Measurements from ENCODE around the gene SLC27A5.

DNA sequence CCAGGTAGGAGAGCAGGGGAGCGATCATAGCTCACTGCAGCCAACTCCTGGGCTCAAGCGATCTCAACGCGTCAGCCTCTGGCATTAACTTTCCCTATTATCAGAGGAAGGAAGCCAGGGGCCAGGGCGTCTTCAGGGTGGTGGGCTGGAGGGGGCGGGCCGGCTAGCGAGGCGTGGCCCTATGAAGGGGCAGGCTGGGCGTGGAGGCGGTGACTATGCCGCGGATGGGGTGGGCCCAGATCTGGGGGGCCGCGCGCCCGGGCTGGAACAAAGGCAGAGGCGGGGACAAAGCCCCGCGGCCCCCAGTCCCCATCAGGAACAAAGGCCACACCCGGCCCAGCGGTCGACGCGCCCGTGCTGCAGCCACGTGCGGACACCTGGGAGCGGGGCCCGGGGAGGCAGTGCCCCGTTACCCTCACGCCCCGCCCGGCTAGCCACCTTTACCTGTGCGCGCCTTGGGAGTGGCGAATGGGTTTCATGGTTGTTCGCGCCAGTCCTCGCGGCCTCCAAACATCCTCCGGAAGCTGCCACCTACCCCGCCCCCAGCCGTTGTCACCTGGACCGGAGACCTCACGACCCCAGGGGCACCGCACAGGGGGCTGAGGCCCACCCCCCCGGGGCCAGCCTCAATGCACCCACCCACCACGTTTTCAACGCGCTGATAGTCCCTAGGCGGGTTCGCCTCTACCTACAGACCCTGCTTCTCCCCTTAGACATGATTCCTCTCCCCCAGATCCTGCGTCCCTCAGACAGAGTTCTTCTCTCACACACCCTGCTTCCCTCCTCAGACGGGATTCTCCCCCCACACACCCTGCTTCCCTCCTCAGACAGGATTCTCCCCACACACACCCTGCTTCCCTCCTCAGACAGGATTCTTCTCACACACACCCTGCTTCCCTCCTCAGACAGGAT is 26.7 kb upstream of the SLC27A5 start:
- TF ChIP-seq, protein P1, sequence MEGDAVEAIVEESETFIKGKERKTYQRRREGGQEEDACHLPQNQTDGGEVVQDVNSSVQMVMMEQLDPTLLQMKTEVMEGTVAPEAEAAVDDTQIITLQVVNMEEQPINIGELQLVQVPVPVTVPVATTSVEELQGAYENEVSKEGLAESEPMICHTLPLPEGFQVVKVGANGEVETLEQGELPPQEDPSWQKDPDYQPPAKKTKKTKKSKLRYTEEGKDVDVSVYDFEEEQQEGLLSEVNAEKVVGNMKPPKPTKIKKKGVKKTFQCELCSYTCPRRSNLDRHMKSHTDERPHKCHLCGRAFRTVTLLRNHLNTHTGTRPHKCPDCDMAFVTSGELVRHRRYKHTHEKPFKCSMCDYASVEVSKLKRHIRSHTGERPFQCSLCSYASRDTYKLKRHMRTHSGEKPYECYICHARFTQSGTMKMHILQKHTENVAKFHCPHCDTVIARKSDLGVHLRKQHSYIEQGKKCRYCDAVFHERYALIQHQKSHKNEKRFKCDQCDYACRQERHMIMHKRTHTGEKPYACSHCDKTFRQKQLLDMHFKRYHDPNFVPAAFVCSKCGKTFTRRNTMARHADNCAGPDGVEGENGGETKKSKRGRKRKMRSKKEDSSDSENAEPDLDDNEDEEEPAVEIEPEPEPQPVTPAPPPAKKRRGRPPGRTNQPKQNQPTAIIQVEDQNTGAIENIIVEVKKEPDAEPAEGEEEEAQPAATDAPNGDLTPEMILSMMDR (IDR thresholded peaks at IDR 0.05) = no peak
- no peak for TF ChIP-seq RAD21 (IDR thresholded peaks at IDR 0.05; ENCODE audit: low read length)
- TF ChIP-seq CHD2 (IDR thresholded peaks at IDR 0.05; ENCODE audit: low read length, partially characterized antibody) = no peak
- no peak for TF ChIP-seq MEF2A (IDR thresholded peaks at IDR 0.05; ENCODE audit: borderline replicate concordance, low read depth)
- TF ChIP-seq EZH2phosphoT487 (IDR thresholded peaks at IDR 0.05; ENCODE audit: borderline replicate concordance, low read depth) = no peak
- no peak for TF ChIP-seq EP300 (IDR thresholded peaks at IDR 0.05; ENCODE audit: borderline replicate concordance in 1 of 2, low read depth in 1 of 2, low read length in 1 of 2)
- no peak for TF ChIP-seq REST (IDR thresholded peaks at IDR 0.05; ENCODE audit: low read depth, low read length)
- TF ChIP-seq GABPA (IDR thresholded peaks at IDR 0.05; ENCODE audit: low read depth) = no peak
- no peak for TF ChIP-seq FOXM1 (IDR thresholded peaks at IDR 0.05; ENCODE audit: low read depth)
- TF ChIP-seq ZBTB33 (IDR thresholded peaks at IDR 0.05; ENCODE audit: borderline replicate concordance, low read depth) = no peak
- TF ChIP-seq MXI1 (IDR thresholded peaks at IDR 0.05; ENCODE audit: low read depth, low read length) = no peak
- no peak for TF ChIP-seq USF2 (IDR thresholded peaks at IDR 0.05; ENCODE audit: borderline replicate concordance, low read depth, low read length)

Measured in SK-N-SH (cell line).